HCT116 (cell line): ENCODE data around the gene C1S. TPM values are rescaled to one million over a fixed set of nuclear protein-coding genes. Genes with fewer than 3 reads are reported as not detected.

Experiments used
- ATAC-seq: fragments of 200-7000 bp; cut with Tn5 transposase; 2 replicates; pipeline ENCODE4 v1.9.1; 2020; ENCODE audit warnings: mild to moderate bottlenecking, moderate library complexity
- BruUV-seq: library from RNA; stranded (reverse); fragments of 400-500 nt; replicated peaks from 2 replicates; lab custom pipeline; 2021; lab: Mats Ljungman, UMichigan
- CTCF ChIA-PET: fragments of 300-600 bp; sonication (Branson Sonifier 250); formaldehyde crosslinking; loops from one replicate; lab custom pipeline; 2021; ENCODE audit warnings: antibody characterized with exemption; lab: Charles Lee
- POLR2A ChIA-PET: fragments of 300-600, 350-600 bp; sonication (Branson Sonifier 250); formaldehyde crosslinking; loops from one replicate; lab custom pipeline; 2021; ENCODE audit warnings: antibody characterized with exemption; lab: Charles Lee
- RAD21 ChIA-PET, 2 experiments: fragments of 300-600 bp; sonication (Branson Sonifier 250); formaldehyde crosslinking; loops; one replicate each; lab custom pipeline; 2023; ENCODE audit warnings: low total read pairs in 2 of 2; ENCODE audit not compliant: uncharacterized antibody in 2 of 2, unreplicated experiment in 2 of 2, low non-redundant PET in 1 of 2; lab: Charles Lee
- DNase-seq: peaks from one replicate; pipeline ENCODE4 v3.0.0-alpha.2; 2010; ENCODE audit warnings: low read depth, low spot score
- H2AFZ ChIP-seq: fragments of 200-600 bp; shearing (Covaris generic), sonication (generic); 2 replicates; pipeline ENCODE4 v1.6.1; 2017; ENCODE audit warnings: low read depth, mixed run types, mixed read lengths, antibody characterized with exemption, low read length; ENCODE audit not compliant: poor library complexity, severe bottlenecking
- H3K27ac ChIP-seq: 2 replicates; pipeline ENCODE4 v1.5.1; 2012; ENCODE audit warnings: low read depth, low read length
- H3K27me3 ChIP-seq: fragments of 200-600 bp; sonication (generic); 2 replicates; pipeline ENCODE4 v1.6.1; 2016; ENCODE audit warnings: mixed run types, low read length, mixed read lengths; ENCODE audit not compliant: insufficient read depth
- H3K36me3 ChIP-seq, 2 experiments: fragments of 200-500 bp in 1 of 2; fragments of 200-600 bp in 1 of 2; sonication (Bioruptor generic) in 1 of 2; sonication (generic) in 1 of 2; 2 replicates each; pipeline versions ENCODE4 v1.5.1 to v1.6.1; 2014 to 2016; ENCODE audit warnings: low read length in 2 of 2, inconsistent platforms in 1 of 2, mixed read lengths in 1 of 2, mixed run types in 1 of 2; ENCODE audit not compliant: insufficient read depth in 2 of 2, control insufficient read depth in 1 of 2
- H3K4me1 ChIP-seq, 2 experiments: fragments of 200-600 bp in 1 of 2; sonication (generic) in 1 of 2; 2 replicates each; pipeline versions ENCODE4 v1.5.1 to v1.6.1; 2012 to 2017; ENCODE audit warnings: low read length in 2 of 2, inconsistent platforms in 1 of 2, mild to moderate bottlenecking in 1 of 2, mixed read lengths in 1 of 2, mixed run types in 1 of 2, moderate library complexity in 1 of 2; ENCODE audit not compliant: insufficient read depth in 2 of 2, control insufficient read depth in 1 of 2
- H3K4me2 ChIP-seq: fragments of 200-600 bp; sonication (generic); 2 replicates; pipeline ENCODE4 v1.6.1; 2017; ENCODE audit warnings: mixed run types, low read length, mixed read lengths
- H3K4me3 ChIP-seq, 2 experiments: fragments of 200-600 bp in 1 of 2; sonication (generic) in 1 of 2; replicated peaks in 1 of 2; 2 replicates each; pipeline ENCODE4 v1.5.1; 2011 to 2016; ENCODE audit warnings: low read length in 2 of 2, control low read depth in 1 of 2, low read depth in 1 of 2, mild to moderate bottlenecking in 1 of 2, mixed read lengths in 1 of 2, mixed run types in 1 of 2
- H3K79me2 ChIP-seq: fragments of 200-600 bp; sonication (generic); 2 replicates; pipeline ENCODE4 v1.6.1; 2017; ENCODE audit warnings: mild to moderate bottlenecking, mixed run types, low read length, moderate library complexity, mixed read lengths; ENCODE audit not compliant: insufficient read depth
- H3K9ac ChIP-seq: fragments of 200-600 bp; sonication (generic); 2 replicates; pipeline ENCODE4 v1.6.1; 2016; ENCODE audit warnings: low read length, mixed read lengths
- H3K9me2 ChIP-seq: fragments of 200-600 bp; sonication (generic), shearing (Covaris generic); 2 replicates; pipeline ENCODE4 v1.6.1; 2017; ENCODE audit warnings: mixed run types, mild to moderate bottlenecking, moderate library complexity; ENCODE audit not compliant: insufficient read depth
- H3K9me3 ChIP-seq, 2 experiments: fragments of 200-500 bp in 1 of 2; fragments of 200-600 bp in 1 of 2; sonication (Bioruptor generic) in 1 of 2; sonication (generic) in 1 of 2; 2 replicates each; pipeline ENCODE4 v1.6.1; 2014 to 2017; ENCODE audit warnings: low read length in 2 of 2, mixed read lengths in 2 of 2, inconsistent platforms in 1 of 2, low read depth in 1 of 2, mild to moderate bottlenecking in 1 of 2, mixed run types in 1 of 2, moderate library complexity in 1 of 2; ENCODE audit not compliant: control insufficient read depth in 1 of 2, insufficient read depth in 1 of 2
- H4K20me1 ChIP-seq: fragments of 200-600 bp; sonication (generic), shearing (Covaris generic); 2 replicates; pipeline ENCODE4 v1.6.1; 2017; ENCODE audit warnings: mixed run types, mild to moderate bottlenecking, moderate library complexity; ENCODE audit not compliant: insufficient read depth
- CBX3 ChIP-seq: IDR thresholded peaks from 2 replicates; pipeline ENCODE4 v1.6.1; 2012; ENCODE audit warnings: low read depth
- CEBPB ChIP-seq: IDR thresholded peaks from 2 replicates; pipeline ENCODE4 v1.6.1; 2012; ENCODE audit warnings: low read depth
- ELF1 ChIP-seq: IDR thresholded peaks from 2 replicates; pipeline ENCODE4 v1.6.1; 2012; ENCODE audit warnings: low read depth, borderline replicate concordance
- EZH2 ChIP-seq: fragments of 200-600 bp; sonication (generic); IDR thresholded peaks from 2 replicates; pipeline ENCODE4 v1.6.1; 2017; ENCODE audit warnings: antibody characterized with exemption, mixed run types
- EZH2phosphoT487 ChIP-seq: fragments of 200-600 bp; IDR thresholded peaks from 2 replicates; pipeline ENCODE4 v1.6.1; 2018; ENCODE audit warnings: antibody characterized with exemption, borderline replicate concordance
- JUND ChIP-seq: IDR thresholded peaks from 2 replicates; pipeline ENCODE4 v1.6.1; 2012
- MAX ChIP-seq: IDR thresholded peaks from 2 replicates; pipeline ENCODE4 v1.6.1; 2012
- POLR2A ChIP-seq: IDR thresholded peaks from 2 replicates; pipeline ENCODE4 v1.7.0; 2011; ENCODE audit warnings: borderline replicate concordance; ENCODE audit not compliant: insufficient read depth, insufficient read length; ENCODE audit errors: extremely low read depth
- POLR2AphosphoS5 ChIP-seq: IDR thresholded peaks from 2 replicates; pipeline ENCODE4 v1.6.1; 2011; ENCODE audit warnings: mild to moderate bottlenecking, low read depth, low read length, moderate library complexity
- SIN3A ChIP-seq: IDR thresholded peaks from 2 replicates; pipeline ENCODE4 v1.6.1; 2012; ENCODE audit warnings: low read depth
- SRF ChIP-seq: IDR thresholded peaks from 2 replicates; pipeline ENCODE4 v1.6.1; 2012; ENCODE audit warnings: low read depth
- YY1 ChIP-seq: IDR thresholded peaks from 2 replicates; pipeline ENCODE4 v1.6.1; 2011; ENCODE audit warnings: low read length, low read depth, moderate library complexity, mild to moderate bottlenecking; ENCODE audit not compliant: insufficient replicate concordance; ENCODE audit errors: extremely low read depth
- ZBTB33 ChIP-seq: IDR thresholded peaks from 2 replicates; pipeline ENCODE4 v1.6.1; 2011; ENCODE audit warnings: mild to moderate bottlenecking, low read length, moderate library complexity; ENCODE audit not compliant: insufficient replicate concordance; ENCODE audit errors: extremely low read depth
- ZNF274 ChIP-seq: fragments of 200-500 bp; sonication (Bioruptor generic); IDR thresholded peaks from 2 replicates; pipeline ENCODE4 v1.6.1; 2014; ENCODE audit warnings: mild to moderate bottlenecking, low read depth, low read length, inconsistent platforms
- intact Hi-C: fragments of 100-400 bp; cut with micrococcal nuclease; formaldehyde crosslinking; loops from 2 replicates; pipeline ENCODE4 v1.10.0; 2022
- total RNA-seq: library from RNA; stranded (reverse); gene quantifications from one replicate; pipeline ENCODE4 v1.2.1, GENCODE V29; 2021; ENCODE audit not compliant: unreplicated experiment

Gene C1S
- total RNA-seq, 1 experiment from 2014 or later = 2.4 TPM

- CTCF ChIA-PET = interaction anchor here (0.8 kb wide), 1 partner anchor 8 kb away, joined by 3 read pairs; the partner anchor contains the start of gene LPCAT3
- H3K4me1 ChIP-seq = peaks cover 0 to 5% of the 10 kb centered on the region in 2 experiments; a peak in 3 of 4 replicates
- TF ChIP-seq CEBPB = no peak
- no peak for TF ChIP-seq ELF1
- TF ChIP-seq POLR2A = no peak
- TF ChIP-seq EZH2phosphoT487 = no peak
- TF ChIP-seq ZBTB33 = no peak
- no peak for TF ChIP-seq YY1
- no peak for TF ChIP-seq CBX3
- no peak for TF ChIP-seq MAX
- TF ChIP-seq ZNF274 = no peak
- TF ChIP-seq POLR2AphosphoS5 = no peak
- TF ChIP-seq SIN3A = no peak
- no peak for TF ChIP-seq SRF
- no peak for TF ChIP-seq JUND
- TF ChIP-seq EZH2 = no peak
- TF ChIP-seq, all 23 proteins: peak for 0
- intact Hi-C loops = no loop called here
- no peaks in the 10 kb centered on the region for H3K27me3 ChIP-seq
- POLR2A ChIA-PET = interaction anchor here (1.2 kb wide), 1 partner anchor 8 kb away, joined by 4 read pairs; the partner anchor contains the start of gene LPCAT3
- no TSS peak for BruUV-seq
- no peak overlapping the region for H2AFZ ChIP-seq
- H3K27ac ChIP-seq = no peak overlapping the region
- H3K9ac ChIP-seq = no peak overlapping the region
- no peaks in the 10 kb centered on the region for H3K9me3 ChIP-seq
- RAD21 ChIA-PET = no interaction called here
- no peaks in the 10 kb centered on the region for H4K20me1 ChIP-seq
- no peaks in the 10 kb centered on the region for H3K36me3 ChIP-seq
- no peak overlapping the region for H3K4me2 ChIP-seq
- no peak for DNase-seq
- H3K9me2 ChIP-seq = no peaks in the 10 kb centered on the region
- H3K79me2 ChIP-seq = no peaks in the 10 kb centered on the region
- no peak overlapping the region for H3K4me3 ChIP-seq
- no peak for ATAC-seq
Observed at GRCh38 chr12:7026854-7027253, 33.7 kb upstream of the C1S start.
